Vagina (tissue), 2 donors: Measurements from ENCODE around the gene NMUR1. TPM values are rescaled to one million over a fixed set of nuclear protein-coding genes. Genes with fewer than 3 reads are reported as not detected.

Source experiments
- DNase-seq, 2 donors: peaks; one replicate each; pipeline ENCODE4 v3.0.0-alpha.2; 2017; ENCODE audit errors: extremely low spot score in 2 of 2
- H3K27ac ChIP-seq: fragments of 200-600 bp; sonication (generic); one replicate; pipeline ENCODE4 v1.5.1; 2019
- H3K27me3 ChIP-seq: fragments of 200-600 bp; sonication (generic); one replicate; pipeline ENCODE4 v1.5.1; 2019
- H3K36me3 ChIP-seq, 2 donors: fragments of 200-600 bp; sonication (generic); one replicate each; pipeline ENCODE4 v1.5.1; 2017 to 2019
- H3K4me1 ChIP-seq: fragments of 200-600 bp; sonication (generic); one replicate; pipeline ENCODE4 v1.5.1; 2019
- H3K4me3 ChIP-seq, 2 donors: fragments of 200-600 bp; sonication (generic); 1 replicate in 1 of 2; 2 replicates in 1 of 2; pipeline ENCODE4 v1.5.1; 2016 to 2019
- H3K9me3 ChIP-seq: fragments of 200-600 bp; sonication (generic); one replicate; pipeline ENCODE4 v1.5.1; 2019
- POLR2A ChIP-seq, 2 donors: fragments of 450-650 bp; IDR thresholded peaks; one replicate each; pipeline ENCODE4 v1.6.1; 2017; ENCODE audit warnings: antibody characterized with exemption in 2 of 2, mild to moderate bottlenecking in 2 of 2, moderate library complexity in 2 of 2
- POLR2AphosphoS5 ChIP-seq, 2 donors: sonication (generic); formaldehyde crosslinking; IDR thresholded peaks; one replicate each; pipeline ENCODE4 v1.9.0; 2017; ENCODE audit warnings: antibody characterized with exemption in 2 of 2, mild to moderate bottlenecking in 2 of 2, low read depth in 1 of 2; ENCODE audit not compliant: insufficient read depth in 1 of 2
- intact Hi-C: fragments of 100-400 bp; cut with DNase I; formaldehyde crosslinking; loops from one replicate; pipeline ENCODE4 v1.15.1; 2023
- total RNA-seq: library from RNA; depleted of rRNA; stranded (reverse); fragments of >200 nt; gene quantifications from one replicate; pipeline ENCODE4 v1.2.3, GENCODE V29; 2016
- TF ChIP-seq, protein P1 (sequence below), 3 experiments: fragments of 450-650 bp in 2 of 3; fragments of 200-600 bp in 1 of 3; sonication (generic) in 1 of 3; IDR thresholded peaks; one replicate each; pipeline ENCODE4 v1.5.1; 2017 to 2019; ENCODE audit warnings: antibody characterized with exemption in 3 of 3, mild to moderate bottlenecking in 2 of 3, moderate library complexity in 2 of 3

NMUR1 gene
- total RNA-seq, 1 donor from 2014 or later, result not detected

DNA sequence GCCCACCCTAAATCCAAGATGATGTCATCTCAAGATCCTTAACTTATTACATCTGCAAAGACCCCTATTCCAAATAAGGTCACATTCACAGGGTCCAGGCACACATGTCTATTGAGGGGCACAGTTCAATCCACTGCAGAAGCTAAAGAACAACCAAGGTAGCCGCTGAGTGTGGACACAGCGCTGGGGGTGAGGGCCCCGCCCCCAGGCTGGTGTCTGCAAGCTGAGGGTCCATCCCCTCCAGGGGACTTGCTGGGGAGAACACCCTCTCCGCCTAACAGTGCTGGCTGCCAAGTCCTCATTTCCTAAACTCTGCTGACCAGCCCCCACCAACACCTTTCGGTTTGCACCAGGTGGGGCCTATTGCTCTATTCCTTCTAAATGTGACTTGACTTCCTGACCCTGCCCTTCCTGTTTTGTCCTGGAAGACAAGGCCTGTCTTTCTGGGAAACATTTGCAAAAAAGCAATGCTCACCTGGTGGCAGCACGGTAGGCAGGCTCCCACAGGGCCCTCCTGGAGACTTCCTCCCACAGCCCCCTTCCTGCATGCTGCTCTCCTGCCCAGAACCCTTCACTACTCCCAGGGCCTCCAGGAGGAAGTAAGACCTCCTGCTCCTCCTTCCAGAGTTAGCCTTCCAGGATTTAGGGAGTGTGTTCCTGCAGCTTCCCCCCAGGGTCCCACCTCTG lies 38.0 kb upstream of the NMUR1 start:
- Histone ChIP-seq H3K4me1 (peaks cover 9% of the 10 kb centered on the region), H3K4me3 (no peak overlapping the region), H3K36me3 (no peaks in the 10 kb centered on the region), H3K27ac (no peak overlapping the region), H3K27me3 (no peaks in the 10 kb centered on the region), H3K9me3 (no peaks in the 10 kb centered on the region)
- TF ChIP-seq POLR2AphosphoS5 (IDR thresholded peaks at IDR 0.05; ENCODE audit: insufficient read depth in 1 of 2, low read depth in 1 of 2), result no peak
- TF ChIP-seq, protein P1, sequence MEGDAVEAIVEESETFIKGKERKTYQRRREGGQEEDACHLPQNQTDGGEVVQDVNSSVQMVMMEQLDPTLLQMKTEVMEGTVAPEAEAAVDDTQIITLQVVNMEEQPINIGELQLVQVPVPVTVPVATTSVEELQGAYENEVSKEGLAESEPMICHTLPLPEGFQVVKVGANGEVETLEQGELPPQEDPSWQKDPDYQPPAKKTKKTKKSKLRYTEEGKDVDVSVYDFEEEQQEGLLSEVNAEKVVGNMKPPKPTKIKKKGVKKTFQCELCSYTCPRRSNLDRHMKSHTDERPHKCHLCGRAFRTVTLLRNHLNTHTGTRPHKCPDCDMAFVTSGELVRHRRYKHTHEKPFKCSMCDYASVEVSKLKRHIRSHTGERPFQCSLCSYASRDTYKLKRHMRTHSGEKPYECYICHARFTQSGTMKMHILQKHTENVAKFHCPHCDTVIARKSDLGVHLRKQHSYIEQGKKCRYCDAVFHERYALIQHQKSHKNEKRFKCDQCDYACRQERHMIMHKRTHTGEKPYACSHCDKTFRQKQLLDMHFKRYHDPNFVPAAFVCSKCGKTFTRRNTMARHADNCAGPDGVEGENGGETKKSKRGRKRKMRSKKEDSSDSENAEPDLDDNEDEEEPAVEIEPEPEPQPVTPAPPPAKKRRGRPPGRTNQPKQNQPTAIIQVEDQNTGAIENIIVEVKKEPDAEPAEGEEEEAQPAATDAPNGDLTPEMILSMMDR (IDR thresholded peaks at IDR 0.05), result no peak
- no peak for TF ChIP-seq POLR2A (IDR thresholded peaks at IDR 0.05)
- intact Hi-C loops, result no loop called here
- no peak for DNase-seq

DNA sequence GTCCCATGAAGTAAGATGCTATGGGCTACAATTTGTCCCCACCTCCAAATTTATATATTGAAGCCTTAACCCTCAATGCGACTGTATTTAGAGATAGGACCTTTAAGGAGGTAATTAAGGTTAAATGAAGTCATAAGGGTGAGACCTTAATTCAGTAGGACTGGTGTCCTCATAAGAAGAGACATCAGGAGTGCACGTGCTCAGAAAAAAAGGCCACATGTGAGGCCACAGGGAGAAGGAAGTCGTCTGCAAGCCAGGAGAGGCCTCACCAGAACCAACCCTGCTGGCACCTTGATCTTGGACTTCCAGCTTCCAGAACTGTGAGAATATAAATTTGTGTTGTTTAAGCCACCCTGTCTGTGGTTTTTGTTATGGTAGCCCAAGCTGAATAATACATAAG lies 36.9 kb upstream of the NMUR1 start:
- DNase-seq, result no peak
- no peak overlapping the region for H3K27ac ChIP-seq
- TF ChIP-seq POLR2AphosphoS5 (IDR thresholded peaks at IDR 0.05; ENCODE audit: insufficient read depth in 1 of 2, low read depth in 1 of 2) (no peak), POLR2A (IDR thresholded peaks at IDR 0.05) (no peak)
- TF ChIP-seq, protein P1 (IDR thresholded peaks at IDR 0.05), result no peak
- no peaks in the 10 kb centered on the region for H3K36me3 ChIP-seq
- peaks cover 9% of the 10 kb centered on the region for H3K4me1 ChIP-seq
- no peaks in the 10 kb centered on the region for H3K27me3 ChIP-seq
- H3K9me3 ChIP-seq, result no peaks in the 10 kb centered on the region
- no peak overlapping the region for H3K4me3 ChIP-seq
- intact Hi-C loops, result no loop called here

DNA sequence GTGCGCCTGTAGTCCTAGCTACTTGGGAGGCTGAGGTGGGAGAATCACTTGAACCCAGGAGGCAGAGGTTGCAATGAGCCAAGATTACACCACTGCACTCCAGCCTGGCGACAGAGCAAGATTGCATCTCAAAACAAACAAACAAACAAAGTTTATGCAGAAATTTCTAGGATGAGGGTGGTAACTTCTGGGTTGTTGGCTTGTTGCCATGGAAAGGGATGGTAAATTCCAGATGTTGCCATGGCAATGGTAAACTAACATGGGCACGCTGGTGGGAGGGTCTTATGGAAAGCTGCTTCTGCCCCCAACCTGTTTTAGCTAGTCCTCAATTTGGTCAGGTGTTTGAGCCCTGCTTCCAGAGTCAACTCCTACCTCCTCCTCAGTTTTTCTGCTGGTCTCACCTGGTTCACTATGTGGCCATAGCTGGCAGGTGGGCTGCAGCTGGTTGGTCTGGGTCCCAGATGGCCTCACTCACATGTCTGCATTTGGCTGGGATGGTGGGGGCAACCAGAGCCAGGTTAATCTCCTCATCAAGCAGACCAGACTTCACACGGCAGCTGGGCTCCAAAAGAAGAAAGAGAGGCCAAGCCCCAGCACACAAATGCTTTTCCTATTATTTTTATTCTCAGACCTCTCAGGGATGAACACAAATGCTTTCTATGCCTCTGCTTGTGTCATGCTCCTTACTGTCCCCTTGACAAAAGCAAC lies 35.8 kb upstream of the NMUR1 start:
- Histone ChIP-seq H3K9me3 (no peaks in the 10 kb centered on the region), H3K4me3 (no peak overlapping the region), H3K27me3 (no peaks in the 10 kb centered on the region), H3K36me3 (no peaks in the 10 kb centered on the region), H3K4me1 (no peaks in the 10 kb centered on the region), H3K27ac (no peak overlapping the region)
- intact Hi-C loops, result no loop called here
- TF ChIP-seq POLR2AphosphoS5 (IDR thresholded peaks at IDR 0.05; ENCODE audit: insufficient read depth in 1 of 2, low read depth in 1 of 2) (no peak), POLR2A (IDR thresholded peaks at IDR 0.05) (no peak)
- TF ChIP-seq, protein P1 (IDR thresholded peaks at IDR 0.05), result no peak
- DNase-seq, result no peak

DNA sequence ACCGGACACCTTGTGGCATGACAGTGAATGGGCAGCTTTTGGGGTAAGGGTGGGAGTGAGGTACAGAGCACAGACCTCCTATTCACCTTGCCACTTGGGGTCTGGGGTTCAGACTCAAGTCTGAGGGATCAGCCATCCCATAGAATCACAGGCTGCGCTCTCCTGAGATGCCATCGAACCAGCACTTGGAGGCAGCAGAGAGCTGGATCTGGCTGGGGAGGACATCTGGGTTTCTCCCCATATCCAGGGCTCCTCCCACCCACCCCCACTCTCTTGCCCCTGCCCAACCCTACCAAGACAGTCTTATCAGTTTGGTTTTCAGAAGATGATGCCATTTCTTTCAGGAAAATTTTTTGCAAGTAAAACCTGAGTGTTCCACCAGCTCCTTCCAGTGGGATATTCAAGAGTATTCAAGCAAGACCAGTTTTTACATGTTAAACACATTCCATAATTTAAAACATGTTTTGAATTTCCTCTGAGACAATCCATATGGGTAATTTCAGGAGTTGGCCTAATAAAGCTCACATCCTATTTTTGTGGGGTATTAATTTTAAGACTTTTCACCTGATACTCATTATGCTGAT lies 33.2 kb upstream of the NMUR1 start:
- no peak for DNase-seq
- no peak overlapping the region for H3K27ac ChIP-seq
- no peaks in the 10 kb centered on the region for H3K4me1 ChIP-seq
- intact Hi-C loops, result loop anchor here (5.0 kb wide), 1 partner anchor 39 kb away; no protein-coding TSS in a partner anchor
- H3K36me3 ChIP-seq, result no peaks in the 10 kb centered on the region
- H3K4me3 ChIP-seq, result no peak overlapping the region
- no peak for TF ChIP-seq POLR2A (IDR thresholded peaks at IDR 0.05)
- TF ChIP-seq, protein P1 (IDR thresholded peaks at IDR 0.05), result peak in 2 of 3 experiments; percentile 43 to 59
- no peaks in the 10 kb centered on the region for H3K9me3 ChIP-seq
- no peaks in the 10 kb centered on the region for H3K27me3 ChIP-seq
